ENCODE data around the gene THADA. TPM values are rescaled to one million over a fixed set of nuclear protein-coding genes. Genes with fewer than 3 reads are reported as not detected.

The THADA gene
- total RNA-seq, 1 donor, result 39.4 TPM

- Histone ChIP-seq H3K9me3 (ENCODE audit: low read depth, low read length) (no peaks in the 10 kb centered on the region), H3K27ac (ENCODE audit: low read depth, low read length) (no peak overlapping the region), H3K4me3 (ENCODE audit: insufficient read depth, low read length) (no peak overlapping the region), H2AFZ (ENCODE audit: low read length) (no peak overlapping the region), H3K4me2 (ENCODE audit: insufficient read depth, low read length) (no peak overlapping the region), H3K79me2 (ENCODE audit: insufficient read depth, low read length) (no peaks in the 10 kb centered on the region), H3K36me3 (ENCODE audit: insufficient read depth, low read length) (peaks cover 5% of the 10 kb centered on the region), H4K20me1 (ENCODE audit: insufficient read depth, low read length) (no peaks in the 10 kb centered on the region), H3K4me1 (ENCODE audit: insufficient read depth, low read length) (peaks cover 14% of the 10 kb centered on the region), H3K27me3 (ENCODE audit: insufficient read depth, low read length) (no peaks in the 10 kb centered on the region)
- no peak for TF ChIP-seq CTCF (IDR thresholded peaks at IDR 0.05; ENCODE audit: extremely low read depth, low read depth, low read length)
- no peak for DNase-seq (ENCODE audit: insufficient read length, low spot score, missing footprints)
Measured at GRCh38 chr2:43443282-43443681, 152.6 kb downstream of the THADA start.

- Histone ChIP-seq H4K20me1 (ENCODE audit: insufficient read depth, low read length) (no peaks in the 10 kb centered on the region), H3K27me3 (ENCODE audit: insufficient read depth, low read length) (no peaks in the 10 kb centered on the region), H3K36me3 (ENCODE audit: insufficient read depth, low read length) (peaks cover 1% of the 10 kb centered on the region), H3K4me1 (ENCODE audit: insufficient read depth, low read length) (peaks cover 14% of the 10 kb centered on the region), H3K27ac (ENCODE audit: low read depth, low read length) (no peak overlapping the region), H3K4me3 (ENCODE audit: insufficient read depth, low read length) (no peak overlapping the region), H3K79me2 (ENCODE audit: insufficient read depth, low read length) (no peaks in the 10 kb centered on the region), H3K4me2 (ENCODE audit: insufficient read depth, low read length) (no peak overlapping the region), H2AFZ (ENCODE audit: low read length) (no peak overlapping the region), H3K9me3 (ENCODE audit: low read depth, low read length) (no peaks in the 10 kb centered on the region)
- DNase-seq (ENCODE audit: insufficient read length, low spot score, missing footprints), result no peak
- no peak for TF ChIP-seq CTCF (IDR thresholded peaks at IDR 0.05; ENCODE audit: extremely low read depth, low read depth, low read length)
Measured at GRCh38 chr2:43441195-43441594, 154.6 kb downstream of the THADA start.

- Histone ChIP-seq H3K36me3 (ENCODE audit: insufficient read depth, low read length) (no peaks in the 10 kb centered on the region), H4K20me1 (ENCODE audit: insufficient read depth, low read length) (no peaks in the 10 kb centered on the region), H3K27me3 (ENCODE audit: insufficient read depth, low read length) (no peaks in the 10 kb centered on the region), H3K27ac (ENCODE audit: low read depth, low read length) (no peak overlapping the region), H3K4me1 (ENCODE audit: insufficient read depth, low read length) (no peaks in the 10 kb centered on the region), H3K4me2 (ENCODE audit: insufficient read depth, low read length) (no peak overlapping the region), H3K79me2 (ENCODE audit: insufficient read depth, low read length) (no peaks in the 10 kb centered on the region), H3K4me3 (ENCODE audit: insufficient read depth, low read length) (no peak overlapping the region), H2AFZ (ENCODE audit: low read length) (no peak overlapping the region), H3K9me3 (ENCODE audit: low read depth, low read length) (no peaks in the 10 kb centered on the region)
- DNase-seq (ENCODE audit: insufficient read length, low spot score, missing footprints), result no peak
- TF ChIP-seq CTCF (IDR thresholded peaks at IDR 0.05; ENCODE audit: extremely low read depth, low read depth, low read length), result no peak
Measured at GRCh38 chr2:43438858-43439655, 156.8 kb downstream of the THADA start.

GRCh38 chr2:43438342-43438741 lies 157.5 kb downstream of the THADA start:
- no peaks in the 10 kb centered on the region for H3K9me3 ChIP-seq (ENCODE audit: low read depth, low read length)
- no peaks in the 10 kb centered on the region for H3K36me3 ChIP-seq (ENCODE audit: insufficient read depth, low read length)
- no peak overlapping the region for H3K4me2 ChIP-seq (ENCODE audit: insufficient read depth, low read length)
- no peaks in the 10 kb centered on the region for H3K27me3 ChIP-seq (ENCODE audit: insufficient read depth, low read length)
- no peak for TF ChIP-seq CTCF (IDR thresholded peaks at IDR 0.05; ENCODE audit: extremely low read depth, low read depth, low read length)
- H3K4me1 ChIP-seq (ENCODE audit: insufficient read depth, low read length), result no peaks in the 10 kb centered on the region
- H3K27ac ChIP-seq (ENCODE audit: low read depth, low read length), result no peak overlapping the region
- H3K79me2 ChIP-seq (ENCODE audit: insufficient read depth, low read length), result no peaks in the 10 kb centered on the region
- no peak for DNase-seq (ENCODE audit: insufficient read length, low spot score, missing footprints)
- H4K20me1 ChIP-seq (ENCODE audit: insufficient read depth, low read length), result no peaks in the 10 kb centered on the region
- H2AFZ ChIP-seq (ENCODE audit: low read length), result no peak overlapping the region
- H3K4me3 ChIP-seq (ENCODE audit: insufficient read depth, low read length), result no peak overlapping the region

Data from osteoblast (primary cell).